ENCODE measurements around the gene MAML3. TPM values are rescaled to one million over a fixed set of nuclear protein-coding genes. Genes with fewer than 3 reads are reported as not detected.

The MAML3 gene
- total and polyA plus RNA-seq, 2 of the 13 experiments (the other 11 are each of a cell fraction or from before 2014, with no cell fraction given) = 0.05 to 0.13 TPM

- Histone ChIP-seq H2AFZ (ENCODE audit: low read length) (no peak overlapping the region), H3K4me3 (replicated peaks in 1 of 3; ENCODE audit: insufficient read depth in 1 of 3, low read depth in 2 of 3, low read length in 3 of 3) (no peak overlapping the region), H3K36me3 (replicated peaks in 1 of 2; ENCODE audit: control insufficient read depth in 1 of 2, insufficient read depth in 2 of 2, low read length in 2 of 2) (no peaks in the 10 kb centered on the region), H3K9me3 (ENCODE audit: low read length) (no peaks in the 10 kb centered on the region), H3K9ac (ENCODE audit: insufficient read depth, low read depth, low read length) (no peak overlapping the region), H3K27ac (ENCODE audit: extremely low read length, insufficient read depth, low read length) (no peak overlapping the region), H3K4me2 (ENCODE audit: low read depth, low read length) (no peak overlapping the region), H3K4me1 (ENCODE audit: insufficient read depth, low read length) (peaks cover 7% of the 10 kb centered on the region; the same call in 1 of the 2 replicates), H4K20me1 (ENCODE audit: insufficient read depth, low read length) (no peaks in the 10 kb centered on the region), H3K27me3 (ENCODE audit: control insufficient read depth in 1 of 2, insufficient read depth in 2 of 2, low read length in 2 of 2) (peaks cover 0 to 31% of the 10 kb centered on the region in 2 experiments; a peak in 3 of 5 replicates), H3K79me2 (ENCODE audit: insufficient read depth, low read length) (no peaks in the 10 kb centered on the region)
- DNase-seq (ENCODE audit: low spot score) = no peak
- POLR2A ChIA-PET = no interaction called here
- intact Hi-C loops (cut with micrococcal nuclease; ENCODE audit: unreplicated experiment) = no loop called here
- CTCF ChIA-PET (ENCODE audit: low intra/inter-chr PET ratio, low total read pairs) = no interaction called here
- no peak for ATAC-seq
- 70% methylated on average over 6 of the region's 6 CpGs for WGBS (ENCODE audit: low lambda C conversion rate)
- TF ChIP-seq LCORL (IDR thresholded peaks at IDR 0.05) (no peak), LCORL (CRISPR knock-in tag; IDR thresholded peaks at IDR 0.05) (no peak), ZNF501 (CRISPR knock-in tag; IDR thresholded peaks at IDR 0.05) (no peak), ZNF576 (CRISPR knock-in tag; IDR thresholded peaks at IDR 0.05) (no peak), AKAP8 (CRISPR knock-in tag; IDR thresholded peaks at IDR 0.05) (no peak), PRPF4 (IDR thresholded peaks at IDR 0.05; ENCODE audit: low read depth, low read length, poor library complexity, severe bottlenecking) (no peak), FLYWCH1 (CRISPR knock-in tag; IDR thresholded peaks at IDR 0.05) (no peak), HINFP (CRISPR knock-in tag; IDR thresholded peaks at IDR 0.05; ENCODE audit: low read depth) (no peak), MAF1 (CRISPR knock-in tag; IDR thresholded peaks at IDR 0.05; ENCODE audit: borderline replicate concordance) (no peak), SRSF1 (optimal IDR thresholded peaks at IDR 0.05; ENCODE audit: low read depth, low read length) (no peak), ZNF776 (CRISPR knock-in tag; IDR thresholded peaks at IDR 0.05) (no peak), NBN (conservative IDR thresholded peaks at IDR 0.05) (no peak), RFX1 (IDR thresholded peaks at IDR 0.05) (no peak), CENPT (CRISPR knock-in tag; IDR thresholded peaks at IDR 0.05; ENCODE audit: low read depth) (no peak), ZBTB14 (CRISPR knock-in tag; IDR thresholded peaks at IDR 0.05) (no peak), THAP11 (CRISPR knock-in tag; IDR thresholded peaks at IDR 0.05) (no peak)
- FAIRE-seq = no peak
- in situ Hi-C loops (cut with HindIII; ENCODE audit: extremely low pct_ligation_motif_present, low pct_unique_long_range_greater_than_20kb) = no loop called here
- BruUV-seq (replicated peaks) = no TSS peak
These were observed 336.1 kb downstream of the MAML3 start for GRCh38 chr4:139817657-139818452.

Measured in HepG2 (cell line).